ENCODE data around the gene FAM89B. TPM values are rescaled to one million over a fixed set of nuclear protein-coding genes. Genes with fewer than 3 reads are reported as not detected.
A peak's percentile ranks its signal among the peaks of the same experiment; 100 is the strongest.

Gene FAM89B
- total and polyA plus RNA-seq, 7 donors: 34.0 to 96.7 (median 63.3) TPM

GRCh38 chr11:65575568-65576231 lies 3.4 kb downstream of the FAM89B start, which contains the start of gene EHBP1L1:
Gene EHBP1L1 (plus strand): TSS chr11:65576053. CDS start chr11:65576303, 250 bp downstream.
- Histone ChIP-seq H3K4me1 (peaks cover 0 to 81% (median 68%) of the 10 kb centered on the region in 4 donors), H3K27ac (peak within 1 kb of the TSS; percentile 91 to 98 (median 98)), H3K9me3 (no peaks in the 10 kb centered on the region), H3K36me3 (peaks cover 15 to 27% (median 17%) of the 10 kb centered on the region in 4 donors), H3K27me3 (no peaks in the 10 kb centered on the region), H3K4me3 (peak within 1 kb of the TSS; percentile 68 to 99 (median 87))
- intact Hi-C loops (cut with DNase I): loop anchor here (2.0 kb wide), 1 partner anchor 17 kb away; no protein-coding TSS in a partner anchor
- DNase-seq: peak; percentile 88
- 1% methylated on average over 69 of the region's 69 CpGs for WGBS, 2 donors
- TF ChIP-seq POLR2AphosphoS5 (IDR thresholded peaks at IDR 0.05): peak; percentile 17 to 69 (median 59)
- TF ChIP-seq CTCF (IDR thresholded peaks at IDR 0.05): no peak
- no peak for TF ChIP-seq EP300 (IDR thresholded peaks at IDR 0.05)

- Histone ChIP-seq H3K27ac (peak overlapping the region; percentile 91 to 98 (median 98)), H3K27me3 (no peaks in the 10 kb centered on the region), H3K9me3 (no peaks in the 10 kb centered on the region), H3K4me3 (peak overlapping the region; percentile 68 to 99 (median 87)), H3K4me1 (peaks cover 0 to 76% (median 63%) of the 10 kb centered on the region in 4 donors), H3K36me3 (peaks cover 22 to 34% (median 24%) of the 10 kb centered on the region in 4 donors)
- WGBS, 2 donors: 6 to 8% methylated on average over 26 of the region's 26 CpGs
- DNase-seq: peak; percentile 84
- intact Hi-C loops (cut with DNase I): loop anchor here (2.0 kb wide), 1 partner anchor 16 kb away; no protein-coding TSS in a partner anchor
- TF ChIP-seq POLR2A (IDR thresholded peaks at IDR 0.05): no peak
- TF ChIP-seq POLR2AphosphoS5 (IDR thresholded peaks at IDR 0.05): no peak
- no peak for TF ChIP-seq CTCF (IDR thresholded peaks at IDR 0.05)
- TF ChIP-seq EP300 (IDR thresholded peaks at IDR 0.05): no peak
Measured at GRCh38 chr11:65576232-65576866, 4.0 kb downstream of the FAM89B start.

DNA sequence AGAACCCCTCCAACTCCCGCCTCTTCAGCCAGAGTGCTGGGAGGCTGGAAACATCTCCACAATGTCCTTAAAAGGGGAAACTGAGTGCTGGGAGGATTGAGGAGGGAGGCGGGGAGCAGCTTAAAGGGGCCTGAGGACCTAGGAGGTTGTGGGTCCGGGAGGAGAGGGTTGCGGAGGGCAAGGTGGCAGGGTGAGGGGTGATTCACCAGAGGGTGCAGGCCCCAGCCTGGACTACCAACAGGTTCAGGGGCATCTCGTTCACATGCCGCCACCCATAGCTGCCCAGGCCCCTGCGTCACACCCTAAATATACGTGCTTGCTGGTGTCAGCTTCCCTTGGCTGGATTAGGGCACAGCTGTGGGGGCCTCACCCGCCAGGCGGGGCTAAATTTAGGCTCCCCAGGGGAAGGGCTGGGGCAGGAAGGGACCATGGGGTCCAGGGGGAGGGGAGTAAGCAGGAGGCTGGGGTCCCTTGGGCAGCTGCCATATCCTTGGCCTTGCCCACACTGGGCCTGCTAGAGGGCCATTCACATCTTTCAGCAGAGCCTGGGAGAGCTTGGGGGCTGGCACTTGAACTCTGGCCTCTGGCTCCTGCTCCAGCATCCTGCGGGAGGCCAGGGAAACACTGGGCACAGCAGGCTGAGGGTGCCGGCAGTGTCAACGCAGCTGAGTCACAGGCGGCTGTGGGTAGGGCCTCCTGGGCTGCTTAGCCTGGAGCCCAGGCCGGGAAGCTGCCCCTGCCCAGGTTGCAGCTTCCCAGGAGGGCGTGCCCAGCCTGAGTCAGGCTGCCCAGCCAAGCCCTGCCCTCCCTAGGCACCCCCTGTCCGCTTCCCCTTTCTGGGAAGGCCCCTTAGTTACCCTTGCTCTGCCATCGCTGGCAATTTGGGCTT lies 4.8 kb downstream of the FAM89B start:
- peak; percentile 92 for DNase-seq
- peak overlapping the region; percentile 91 to 98 (median 98) for H3K27ac ChIP-seq
- intact Hi-C loops (cut with DNase I): loop anchor here (2.0 kb wide), 1 partner anchor 16 kb away; no protein-coding TSS in a partner anchor
- peaks cover 29 to 42% (median 31%) of the 10 kb centered on the region in 4 donors for H3K36me3 ChIP-seq
- no peak for TF ChIP-seq CTCF (IDR thresholded peaks at IDR 0.05)
- TF ChIP-seq POLR2AphosphoS5 (IDR thresholded peaks at IDR 0.05): peak; percentile 56 to 75 (median 72)
- peak in 1 of 4 donors; percentile 52 for TF ChIP-seq EP300 (IDR thresholded peaks at IDR 0.05)
- peak; percentile 26 to 46 for TF ChIP-seq POLR2A (IDR thresholded peaks at IDR 0.05)
- H3K4me1 ChIP-seq: peaks cover 0 to 70% (median 56%) of the 10 kb centered on the region in 4 donors
- 26 to 30% methylated on average over 18 of the region's 18 CpGs for WGBS, 2 donors
- no peaks in the 10 kb centered on the region for H3K9me3 ChIP-seq
- H3K4me3 ChIP-seq: peak overlapping the region; percentile 68 to 99 (median 87)
- no peaks in the 10 kb centered on the region for H3K27me3 ChIP-seq

DNA sequence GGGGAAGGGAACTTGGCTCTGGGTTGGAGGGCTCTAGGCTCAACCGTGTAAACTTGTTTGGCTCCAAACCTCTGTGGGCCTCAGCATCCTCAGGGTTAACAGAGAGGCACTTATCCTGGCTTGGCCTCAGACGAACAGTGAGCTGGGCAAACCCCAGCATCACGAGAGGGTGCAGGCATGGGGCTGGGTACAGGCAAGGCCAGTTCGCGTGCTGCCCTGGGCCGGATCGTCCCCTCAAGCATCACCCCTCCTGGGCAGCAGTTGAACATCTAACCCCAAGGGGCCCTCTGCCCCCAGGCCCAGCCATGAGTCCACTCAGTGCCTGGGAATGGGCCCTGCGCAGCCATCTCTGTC lies 5.4 kb downstream of the FAM89B start:
- intact Hi-C loops (cut with DNase I): loop anchor here (2.0 kb wide), 1 partner anchor 15 kb away; no protein-coding TSS in a partner anchor
- peak; percentile 81 for DNase-seq
- H3K27ac ChIP-seq: peak overlapping the region; percentile 91 to 98 (median 98)
- H3K27me3 ChIP-seq: no peaks in the 10 kb centered on the region
- H3K9me3 ChIP-seq: no peaks in the 10 kb centered on the region
- peak overlapping the region; percentile 68 to 99 (median 87) for H3K4me3 ChIP-seq
- H3K36me3 ChIP-seq: peaks cover 34 to 48% (median 36%) of the 10 kb centered on the region in 4 donors
- TF ChIP-seq POLR2AphosphoS5 (IDR thresholded peaks at IDR 0.05) (no peak), EP300 (IDR thresholded peaks at IDR 0.05) (no peak), POLR2A (IDR thresholded peaks at IDR 0.05) (no peak), CTCF (IDR thresholded peaks at IDR 0.05) (no peak)
- 59 to 60% methylated on average over 8 of the region's 8 CpGs for WGBS, 2 donors
- H3K4me1 ChIP-seq: peaks cover 0 to 69% (median 54%) of the 10 kb centered on the region in 4 donors

Data from sigmoid colon (tissue), 7 donors.